Activated T-helper 2 cell treated with anti-CD3 and anti-CD28 coated beads, Interferon-gamma antibody, Interleukin-2, Interleukin-4, amounts not matched to agents 10 μg/mL and 5 μg/mL and 100 μg/mL, durations not matched to agents 14 hours and 24 hours and 36 hours (primary cell): ENCODE measurements around the gene SUMO3. TPM values are rescaled to one million over a fixed set of nuclear protein-coding genes. Genes with fewer than 3 reads are reported as not detected.
"Not testable (repeated sequence)": the region's sequence is repeated elsewhere in the genome, so short reads cannot be mapped to it uniquely, and the experiment has no call there.

ENCODE experiments used
- DNase-seq: peaks from one replicate; pipeline ENCODE4 v3.0.0; 2021; ENCODE audit warnings: low spot score
- H3K27ac Mint-ChIP-seq: one replicate; pipeline ENCODE4 v1.8.0; 2021; ENCODE audit warnings: mixed read lengths
- H3K27me3 Mint-ChIP-seq: one replicate; pipeline ENCODE4 v1.8.0; 2021; ENCODE audit warnings: low read depth, mixed read lengths
- H3K36me3 Mint-ChIP-seq: one replicate; pipeline ENCODE4 v1.8.0; 2021; ENCODE audit warnings: low read depth, mixed read lengths
- H3K4me1 Mint-ChIP-seq: one replicate; pipeline ENCODE4 v1.8.0; 2021; ENCODE audit warnings: low read depth, mixed read lengths
- H3K4me3 Mint-ChIP-seq: one replicate; pipeline ENCODE4 v1.8.0; 2021; ENCODE audit warnings: low read depth, mild to moderate bottlenecking, moderate library complexity, mixed read lengths
- H3K9me3 Mint-ChIP-seq: one replicate; pipeline ENCODE4 v1.8.0; 2021; ENCODE audit warnings: mixed read lengths
- intact Hi-C: fragments of 100-400 bp; cut with micrococcal nuclease; formaldehyde crosslinking; loops from one replicate; pipeline ENCODE4 v1.15.1; 2023
- total RNA-seq: library from RNA; stranded (reverse); gene quantifications from 2 replicates; pipeline ENCODE4 v1.2.3, GENCODE V29; 2022

SUMO3 gene
- total RNA-seq, 1 donor from 2014 or later, result 87.0 TPM

DNA sequence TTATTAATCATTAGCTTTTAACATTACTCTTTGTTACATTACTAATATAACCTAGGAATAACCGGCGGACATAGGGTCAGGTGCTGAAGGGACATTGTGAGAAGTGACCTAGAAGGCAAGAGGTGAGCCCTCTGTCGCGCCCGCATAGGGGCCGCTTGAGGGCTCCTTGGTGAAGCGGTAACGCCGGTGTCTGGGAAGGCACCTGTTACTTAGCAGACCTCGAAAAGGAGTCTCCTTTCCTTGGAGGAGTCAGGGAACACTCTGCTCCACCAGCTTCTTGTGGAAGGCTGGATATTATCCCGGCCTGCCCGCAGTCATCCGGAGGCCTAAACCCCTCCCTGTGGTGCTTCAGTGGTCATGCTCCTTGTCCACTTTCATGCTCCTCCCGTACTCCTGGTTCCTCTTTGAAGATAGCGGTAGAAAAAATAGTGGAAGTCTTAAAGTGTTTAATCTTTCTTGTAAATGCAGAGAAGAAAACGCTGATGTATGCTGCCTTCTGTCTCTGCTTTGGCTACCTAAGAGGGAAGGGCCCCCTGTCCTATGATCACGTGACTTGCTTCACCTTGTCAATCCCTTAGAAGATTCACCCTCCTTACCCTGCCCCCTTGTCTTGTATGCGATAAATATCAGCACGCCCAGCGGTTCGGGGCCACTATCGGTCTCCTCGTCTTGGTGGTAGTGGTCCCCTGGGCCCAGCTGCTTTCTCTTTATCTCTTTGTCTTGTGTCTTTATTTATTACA lies 14.8 kb upstream of the SUMO3 start:
- H3K4me3 Mint-ChIP-seq, H3K36me3 Mint-ChIP-seq, intact Hi-C loops, H3K27me3 Mint-ChIP-seq, H3K27ac Mint-ChIP-seq, DNase-seq: not testable (repeated sequence)
- Mint-ChIP-seq H3K4me1 (peaks cover 15% of the 10 kb centered on the region), H3K9me3 (peaks cover 21% of the 10 kb centered on the region)

DNA sequence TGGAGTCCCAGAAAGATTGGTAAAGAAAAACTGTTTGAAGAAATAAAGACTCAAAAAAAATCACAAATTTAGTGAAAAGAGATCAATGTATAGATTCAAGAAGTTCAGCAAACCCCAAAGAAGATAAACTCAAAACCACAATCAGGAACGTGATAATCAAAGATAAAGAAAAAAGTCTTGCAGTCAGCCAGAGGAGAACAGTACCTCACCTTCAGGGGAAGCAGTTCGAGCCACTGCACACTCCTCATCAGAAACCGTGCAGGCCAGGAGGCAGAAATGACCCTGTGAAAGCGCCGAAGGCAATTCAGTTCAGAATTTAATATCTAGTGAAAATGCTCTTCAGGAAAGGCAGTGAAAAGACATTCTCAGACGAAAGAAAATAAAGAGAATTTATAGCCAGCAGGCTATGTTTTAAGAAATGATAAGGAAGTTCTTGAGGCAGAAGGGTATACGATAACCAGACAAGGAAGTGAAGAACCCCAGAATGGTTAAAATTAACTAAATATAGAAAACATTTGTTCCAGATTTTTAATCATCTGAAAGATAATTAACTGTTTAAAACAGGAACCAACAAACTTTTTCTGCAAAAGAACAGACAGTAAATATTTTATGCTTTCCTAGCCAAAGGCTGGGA lies 13.5 kb upstream of the SUMO3 start:
- H3K36me3 Mint-ChIP-seq, result peaks cover 8% of the 10 kb centered on the region
- H3K4me3 Mint-ChIP-seq, result no peak overlapping the region
- DNase-seq, result no peak
- intact Hi-C loops, result no loop called here
- peaks cover 7% of the 10 kb centered on the region for H3K27me3 Mint-ChIP-seq
- peaks cover 15% of the 10 kb centered on the region for H3K4me1 Mint-ChIP-seq
- no peak overlapping the region for H3K27ac Mint-ChIP-seq
- H3K9me3 Mint-ChIP-seq, result peaks cover 34% of the 10 kb centered on the region

DNA sequence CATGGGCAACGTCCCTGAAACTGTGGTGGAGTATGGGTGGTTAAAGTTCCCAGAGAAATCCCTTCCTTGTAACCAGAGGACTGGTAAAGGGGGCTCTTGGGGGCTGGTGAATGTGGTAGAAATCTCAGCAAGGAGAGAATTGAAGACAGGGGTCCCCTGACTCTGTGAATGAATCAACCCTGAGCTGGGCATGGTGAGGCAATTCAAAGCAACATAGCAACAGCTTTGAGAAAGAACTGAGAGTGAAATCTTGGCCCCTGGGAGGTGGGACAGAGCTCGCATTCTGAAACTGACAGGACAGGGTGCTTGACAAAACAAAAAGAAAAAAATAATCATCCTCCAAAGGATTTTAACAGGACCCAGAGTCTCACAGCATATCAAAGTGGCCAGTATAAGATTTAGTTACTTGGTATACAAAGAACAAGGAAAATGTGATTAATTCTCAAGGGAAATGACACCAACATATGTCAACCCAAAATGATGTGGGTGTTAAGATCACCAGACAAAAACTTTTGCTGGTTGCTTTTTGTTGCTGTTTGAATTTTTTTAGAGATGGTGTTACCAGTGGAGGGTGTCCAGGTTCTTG lies 11.7 kb upstream of the SUMO3 start:
- H3K27ac Mint-ChIP-seq, result peak overlapping the region; percentile 72
- H3K4me1 Mint-ChIP-seq, result peaks cover 15% of the 10 kb centered on the region
- H3K27me3 Mint-ChIP-seq, result peaks cover 10% of the 10 kb centered on the region
- no peak for DNase-seq
- H3K9me3 Mint-ChIP-seq, result peaks cover 39% of the 10 kb centered on the region
- intact Hi-C loops, result no loop called here
- no peak overlapping the region for H3K4me3 Mint-ChIP-seq
- H3K36me3 Mint-ChIP-seq, result peaks cover 8% of the 10 kb centered on the region

DNA sequence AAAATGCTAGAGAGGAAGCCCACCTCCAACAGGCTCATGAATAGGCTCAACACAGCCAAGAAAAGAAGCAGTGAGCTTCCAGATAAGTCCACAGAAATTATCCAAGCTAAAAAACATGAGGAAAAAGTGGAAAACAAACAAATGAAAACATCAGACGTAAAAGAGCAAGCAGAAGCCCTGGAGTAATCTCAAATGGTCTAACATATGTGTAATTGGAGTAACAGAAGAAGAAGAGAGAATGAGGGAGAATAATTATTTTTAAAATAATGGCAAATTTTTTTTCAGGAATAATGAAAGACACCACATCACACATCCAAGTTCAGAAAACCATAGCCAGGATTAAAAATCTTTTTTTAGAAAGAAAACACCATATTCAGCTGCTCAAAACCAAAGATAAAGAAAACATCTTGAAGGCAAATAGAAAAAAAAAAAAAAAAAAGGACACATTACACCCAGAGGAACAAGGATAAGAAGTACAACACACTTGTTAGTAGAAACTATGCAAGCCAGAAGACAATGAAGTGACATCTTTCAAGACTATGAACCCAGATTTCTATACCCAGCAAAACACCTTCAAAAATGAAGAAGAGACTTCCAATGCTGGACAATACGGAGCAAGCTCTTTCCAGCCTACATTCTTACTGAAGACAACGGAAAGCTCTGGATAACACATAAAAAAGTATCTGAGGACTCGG lies 10.6 kb upstream of the SUMO3 start:
- Mint-ChIP-seq H3K4me3 (no peak overlapping the region), H3K9me3 (peaks cover 43% of the 10 kb centered on the region), H3K4me1 (peaks cover 15% of the 10 kb centered on the region), H3K27me3 (peaks cover 10% of the 10 kb centered on the region), H3K27ac (no peak overlapping the region), H3K36me3 (peaks cover 12% of the 10 kb centered on the region)
- no peak for DNase-seq
- intact Hi-C loops, result no loop called here

DNA sequence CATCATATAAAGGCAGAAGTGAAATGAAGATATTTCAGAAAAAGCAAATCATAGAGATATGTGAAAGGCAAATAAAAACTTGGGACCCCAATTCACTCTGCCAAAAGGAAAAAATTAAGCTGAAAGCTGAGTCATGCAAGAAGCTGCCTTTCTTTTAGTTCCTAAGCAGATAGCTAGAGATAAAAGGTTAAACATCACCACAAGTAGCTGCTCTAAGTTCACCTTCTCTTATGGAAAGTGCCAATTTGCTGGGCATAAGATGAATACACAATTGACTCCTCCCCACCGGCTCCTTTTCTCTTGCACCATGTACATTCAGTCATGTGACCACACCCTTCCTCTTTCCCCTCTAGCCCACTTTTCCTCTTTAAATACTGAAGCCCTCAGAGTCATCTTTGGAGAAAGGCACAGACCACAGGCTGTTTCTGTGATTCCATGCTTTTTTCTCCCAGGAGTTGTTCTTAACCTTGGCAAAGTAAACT lies 5.4 kb upstream of the SUMO3 start:
- no peak for DNase-seq
- Mint-ChIP-seq H3K27ac (no peak overlapping the region), H3K36me3 (peaks cover 18% of the 10 kb centered on the region), H3K4me1 (no peaks in the 10 kb centered on the region), H3K9me3 (peaks cover 57% of the 10 kb centered on the region), H3K27me3 (peaks cover 8% of the 10 kb centered on the region), H3K4me3 (no peak overlapping the region)
- intact Hi-C loops, result no loop called here

DNA sequence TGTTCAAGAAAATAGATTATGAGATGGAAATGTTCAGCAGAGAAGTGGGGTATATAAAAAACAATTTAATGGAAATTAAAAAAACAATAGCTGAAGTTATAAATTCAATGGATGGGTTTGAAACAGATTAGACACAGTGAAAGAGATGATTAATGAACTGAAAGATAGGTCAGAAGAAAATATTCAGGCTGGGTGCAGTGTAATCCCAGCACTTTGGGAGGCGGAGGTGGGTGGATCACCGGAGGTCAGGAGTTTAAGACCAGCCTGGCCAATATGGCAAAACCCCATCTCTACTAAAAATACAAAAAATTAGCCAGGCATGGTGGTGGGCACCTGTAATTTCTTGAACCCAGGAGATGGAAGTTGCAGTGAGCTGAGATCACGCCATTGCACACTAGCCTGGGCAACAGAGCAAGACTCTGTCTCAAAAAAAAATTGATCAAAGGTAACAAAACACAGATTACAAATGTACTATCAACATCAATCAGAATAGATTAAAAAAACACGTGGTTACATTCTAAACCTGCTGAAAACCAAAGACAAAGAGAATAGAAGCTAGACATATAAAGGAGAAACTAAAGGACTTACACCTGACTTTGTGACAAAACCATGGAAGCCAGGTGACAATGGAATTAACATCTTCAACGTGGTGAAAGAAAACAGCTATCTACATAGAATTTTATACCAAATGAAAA lies 4.8 kb upstream of the SUMO3 start:
- peaks cover 15% of the 10 kb centered on the region for H3K36me3 Mint-ChIP-seq
- no peak overlapping the region for H3K4me3 Mint-ChIP-seq
- no peak overlapping the region for H3K27ac Mint-ChIP-seq
- peaks cover 51% of the 10 kb centered on the region for H3K9me3 Mint-ChIP-seq
- peaks cover 8% of the 10 kb centered on the region for H3K27me3 Mint-ChIP-seq
- no peaks in the 10 kb centered on the region for H3K4me1 Mint-ChIP-seq
- intact Hi-C loops, result no loop called here
- DNase-seq, result no peak

DNA sequence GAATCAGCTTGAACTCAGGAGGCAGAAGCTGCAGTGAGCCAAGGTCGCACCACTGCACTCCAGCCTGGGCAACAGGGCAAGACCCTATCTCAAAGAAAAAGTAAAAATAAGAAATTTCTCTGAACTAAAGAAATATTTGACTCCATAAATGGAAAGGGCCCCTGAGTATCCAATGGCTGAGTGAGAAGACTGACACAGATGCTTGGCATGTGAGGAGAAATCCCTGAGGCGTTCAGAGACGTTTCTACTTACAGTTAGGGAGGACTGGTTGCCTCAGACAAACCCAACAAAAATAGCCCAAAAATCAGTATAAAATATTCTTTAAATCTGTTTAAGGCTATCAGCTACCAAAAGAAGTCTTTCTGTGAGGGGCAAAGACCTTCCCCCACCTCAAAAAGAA lies 3.0 kb upstream of the SUMO3 start:
- Mint-ChIP-seq H3K4me3 (no peak overlapping the region), H3K9me3 (peaks cover 33% of the 10 kb centered on the region), H3K4me1 (peaks cover 5% of the 10 kb centered on the region), H3K36me3 (peaks cover 16% of the 10 kb centered on the region), H3K27ac (no peak overlapping the region), H3K27me3 (peaks cover 2% of the 10 kb centered on the region)
- no peak for DNase-seq
- intact Hi-C loops, result no loop called here

DNA sequence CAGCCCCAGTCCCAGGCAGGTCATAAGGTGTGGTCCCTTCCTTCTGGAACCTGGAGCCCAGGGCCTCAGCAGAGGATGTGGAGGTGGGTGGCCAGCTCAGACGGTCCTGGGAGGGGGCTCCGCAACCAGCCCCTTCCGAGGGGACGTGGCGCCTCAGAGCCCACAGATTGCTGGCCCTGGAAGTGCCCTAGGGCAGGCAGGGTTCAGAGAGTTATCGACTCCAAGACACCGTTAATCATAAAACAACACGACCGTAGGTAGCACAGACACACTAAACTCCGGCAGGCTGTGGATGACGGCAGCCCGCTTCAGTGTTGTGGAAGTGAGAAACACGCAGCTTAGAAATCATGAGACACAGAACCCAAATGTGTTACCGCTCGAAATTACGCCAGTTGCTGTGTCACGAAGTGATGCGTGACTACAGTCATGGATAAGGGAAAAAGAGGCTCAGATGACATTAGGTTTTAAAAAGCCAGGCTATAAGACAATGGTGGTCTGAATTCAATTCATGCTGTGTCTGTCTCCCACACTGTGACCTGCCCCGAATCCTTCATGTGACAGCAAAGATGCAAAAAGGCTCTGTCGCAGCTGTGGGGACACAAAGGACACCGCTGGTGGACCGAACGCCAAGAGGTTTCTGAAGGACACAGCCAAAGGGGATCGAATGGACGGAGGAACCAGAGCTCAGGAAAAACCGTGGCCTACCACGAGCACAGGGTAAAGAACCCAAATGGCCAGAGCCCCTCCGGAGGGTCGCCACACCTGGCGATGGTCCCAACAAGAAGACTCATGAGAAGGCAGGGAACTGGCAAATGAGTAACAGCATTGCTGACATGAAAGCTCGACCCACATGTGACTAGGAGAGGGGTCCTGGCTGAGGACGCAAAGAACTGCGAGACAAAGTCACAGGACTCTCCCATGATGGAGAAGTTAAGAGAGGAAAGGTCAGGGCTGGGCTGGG lies 1.7 kb upstream of the SUMO3 start:
- Mint-ChIP-seq H3K4me1 (peaks cover 7% of the 10 kb centered on the region), H3K4me3 (peak overlapping the region; percentile 60), H3K27me3 (peaks cover 2% of the 10 kb centered on the region), H3K9me3 (peaks cover 33% of the 10 kb centered on the region), H3K27ac (no peak overlapping the region), H3K36me3 (peaks cover 17% of the 10 kb centered on the region)
- intact Hi-C loops, result loop anchor here (5.0 to 10.0 kb wide), 3 partner anchors 482 to 1363 kb away; partner anchors contain the start of genes CFAP410, PCBP3 and SPATC1L
- no peak for DNase-seq

DNA sequence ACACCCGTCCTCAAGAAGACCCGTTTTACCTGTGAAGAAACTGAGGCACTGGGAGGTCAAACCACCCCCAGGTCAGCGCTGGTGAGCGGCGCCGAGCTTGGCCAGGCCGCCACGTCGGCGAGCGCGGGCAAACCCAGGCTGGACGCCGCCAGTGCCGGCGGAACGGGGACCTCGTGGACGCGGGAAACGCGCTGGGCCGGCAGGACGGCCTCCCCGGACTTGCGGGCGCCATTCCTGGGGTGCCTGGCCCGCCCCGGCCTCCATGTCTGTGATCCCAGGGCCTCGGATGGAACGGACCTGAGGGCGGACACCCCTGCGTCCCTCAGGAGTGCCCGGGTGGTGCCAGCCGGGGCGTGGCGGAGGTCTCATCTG lies 764 bp upstream of the SUMO3 start:
- no peak for DNase-seq
- H3K4me3 Mint-ChIP-seq, result peak overlapping the region; percentile 60
- peaks cover 7% of the 10 kb centered on the region for H3K4me1 Mint-ChIP-seq
- intact Hi-C loops, result loop anchor here (1.0 to 10.0 kb wide), 4 partner anchors 17 to 1364 kb away; partner anchors contain the start of genes CFAP410, PCBP3, SPATC1L and UBE2G2
- peaks cover 2% of the 10 kb centered on the region for H3K27me3 Mint-ChIP-seq
- no peak overlapping the region for H3K27ac Mint-ChIP-seq
- H3K36me3 Mint-ChIP-seq, result peaks cover 15% of the 10 kb centered on the region
- peaks cover 30% of the 10 kb centered on the region for H3K9me3 Mint-ChIP-seq

DNA sequence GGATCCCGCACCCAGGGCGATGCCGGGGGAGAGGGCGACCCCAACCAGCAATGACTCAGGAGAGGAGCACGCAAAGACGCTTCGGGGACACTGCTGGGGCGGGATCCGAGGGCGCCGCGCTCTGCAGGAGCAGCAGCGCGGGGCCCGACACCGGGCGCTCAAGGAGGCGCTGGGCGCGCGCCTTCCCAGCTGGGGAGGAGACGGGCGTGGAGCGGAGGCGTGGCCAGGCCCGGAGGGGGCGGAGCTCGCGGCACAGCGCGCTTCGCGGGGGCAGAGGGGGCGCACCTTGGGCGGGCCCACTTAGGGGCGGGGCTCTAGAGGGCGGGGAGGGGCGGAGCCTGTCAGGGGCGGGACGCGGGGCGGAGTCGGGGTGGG lies 369 bp downstream of the SUMO3 start:
- Mint-ChIP-seq H3K4me1 (peaks cover 7% of the 10 kb centered on the region), H3K36me3 (peaks cover 12% of the 10 kb centered on the region), H3K27ac (no peak overlapping the region), H3K4me3 (peak overlapping the region; percentile 66), H3K9me3 (peaks cover 19% of the 10 kb centered on the region), H3K27me3 (peaks cover 2% of the 10 kb centered on the region)
- peak; percentile 92 for DNase-seq
- intact Hi-C loops, result loop anchor here (1.0 to 10.0 kb wide), 4 partner anchors 55 to 1365 kb away; partner anchors contain the start of genes CFAP410, PCBP3 and SPATC1L

DNA sequence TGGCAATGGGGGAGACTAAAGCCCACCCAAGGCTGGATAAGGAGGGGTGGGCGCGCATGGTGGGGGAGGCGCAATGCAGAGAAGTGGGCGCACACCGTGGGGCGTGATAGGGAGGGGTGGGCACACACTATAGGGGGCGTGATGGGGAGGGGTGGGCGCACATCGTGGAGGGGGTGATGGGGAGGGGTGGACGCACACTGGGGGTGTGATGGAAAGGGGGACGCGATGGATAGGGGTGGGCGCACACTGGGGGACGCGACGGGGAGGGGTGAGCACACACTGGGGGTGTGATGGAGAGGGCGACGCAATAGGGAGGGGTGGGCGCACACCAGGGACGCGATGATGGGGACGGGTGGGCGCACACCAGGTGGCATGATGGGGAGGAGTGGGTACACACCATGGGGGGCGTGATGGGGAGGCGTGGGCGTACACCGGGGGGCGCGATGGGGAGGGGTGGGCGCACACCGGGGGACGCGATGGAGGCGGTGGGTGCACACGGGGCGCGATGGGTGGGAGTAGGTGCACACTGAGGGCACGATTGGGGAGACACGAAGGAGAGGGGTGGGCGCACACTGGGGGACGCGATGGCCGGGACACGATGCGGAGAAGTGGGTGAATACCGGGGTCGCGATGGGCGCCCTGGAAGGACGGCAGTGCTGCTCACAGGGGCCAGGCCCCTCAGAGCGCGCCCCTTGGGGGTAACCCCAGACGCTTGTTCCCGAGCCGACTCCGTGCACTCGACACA lies 929 bp downstream of the SUMO3 start:
- Mint-ChIP-seq H3K36me3 (peaks cover 17% of the 10 kb centered on the region), H3K9me3 (peaks cover 14% of the 10 kb centered on the region), H3K27ac (peak overlapping the region; percentile 11), H3K27me3 (peaks cover 2% of the 10 kb centered on the region), H3K4me3 (peak overlapping the region; percentile 71), H3K4me1 (peaks cover 7% of the 10 kb centered on the region)
- no peak for DNase-seq
- intact Hi-C loops, result loop anchor here (1.0 to 10.0 kb wide), 4 partner anchors 55 to 1365 kb away; partner anchors contain the start of genes CFAP410, PCBP3 and SPATC1L
